ENCODE measurements around the gene FBXO47. TPM values are rescaled to one million over a fixed set of nuclear protein-coding genes. Genes with fewer than 3 reads are reported as not detected.

Gene FBXO47
- total and polyA plus RNA-seq, 10 of the 15 experiments (the other 5 are each of a cell fraction or from before 2014, with no cell fraction given), result 0.04 to 0.06 (median 0.06) TPM; not detected in 7

DNA sequence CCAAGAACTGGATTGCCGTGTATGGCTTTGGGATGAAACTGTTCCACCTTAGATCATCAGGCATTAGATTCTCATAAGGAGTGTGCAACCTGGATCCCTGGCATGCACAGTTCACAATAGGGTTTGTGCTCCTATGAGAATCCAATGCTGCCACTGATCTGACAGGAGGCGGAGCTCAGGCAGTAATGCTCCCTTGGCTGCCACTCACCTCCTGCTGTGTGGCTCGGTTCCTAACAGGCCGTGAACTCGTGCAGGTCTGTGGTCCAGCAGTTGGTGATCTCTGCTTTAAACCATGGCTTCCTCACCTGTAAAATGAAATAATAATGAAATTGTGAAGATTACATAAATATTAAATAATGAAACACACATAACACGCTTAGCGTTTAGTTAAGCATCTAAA is 45.5 kb upstream of the FBXO47 start (continued):
- TF ChIP-seq, protein P1, sequence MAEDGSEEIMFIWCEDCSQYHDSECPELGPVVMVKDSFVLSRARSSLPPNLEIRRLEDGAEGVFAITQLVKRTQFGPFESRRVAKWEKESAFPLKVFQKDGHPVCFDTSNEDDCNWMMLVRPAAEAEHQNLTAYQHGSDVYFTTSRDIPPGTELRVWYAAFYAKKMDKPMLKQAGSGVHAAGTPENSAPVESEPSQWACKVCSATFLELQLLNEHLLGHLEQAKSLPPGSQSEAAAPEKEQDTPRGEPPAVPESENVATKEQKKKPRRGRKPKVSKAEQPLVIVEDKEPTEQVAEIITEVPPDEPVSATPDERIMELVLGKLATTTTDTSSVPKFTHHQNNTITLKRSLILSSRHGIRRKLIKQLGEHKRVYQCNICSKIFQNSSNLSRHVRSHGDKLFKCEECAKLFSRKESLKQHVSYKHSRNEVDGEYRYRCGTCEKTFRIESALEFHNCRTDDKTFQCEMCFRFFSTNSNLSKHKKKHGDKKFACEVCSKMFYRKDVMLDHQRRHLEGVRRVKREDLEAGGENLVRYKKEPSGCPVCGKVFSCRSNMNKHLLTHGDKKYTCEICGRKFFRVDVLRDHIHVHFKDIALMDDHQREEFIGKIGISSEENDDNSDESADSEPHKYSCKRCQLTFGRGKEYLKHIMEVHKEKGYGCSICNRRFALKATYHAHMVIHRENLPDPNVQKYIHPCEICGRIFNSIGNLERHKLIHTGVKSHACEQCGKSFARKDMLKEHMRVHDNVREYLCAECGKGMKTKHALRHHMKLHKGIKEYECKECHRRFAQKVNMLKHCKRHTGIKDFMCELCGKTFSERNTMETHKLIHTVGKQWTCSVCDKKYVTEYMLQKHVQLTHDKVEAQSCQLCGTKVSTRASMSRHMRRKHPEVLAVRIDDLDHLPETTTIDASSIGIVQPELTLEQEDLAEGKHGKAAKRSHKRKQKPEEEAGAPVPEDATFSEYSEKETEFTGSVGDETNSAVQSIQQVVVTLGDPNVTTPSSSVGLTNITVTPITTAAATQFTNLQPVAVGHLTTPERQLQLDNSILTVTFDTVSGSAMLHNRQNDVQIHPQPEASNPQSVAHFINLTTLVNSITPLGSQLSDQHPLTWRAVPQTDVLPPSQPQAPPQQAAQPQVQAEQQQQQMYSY (CRISPR knock-in tag; IDR thresholded peaks at IDR 0.05), result no peak

DNA sequence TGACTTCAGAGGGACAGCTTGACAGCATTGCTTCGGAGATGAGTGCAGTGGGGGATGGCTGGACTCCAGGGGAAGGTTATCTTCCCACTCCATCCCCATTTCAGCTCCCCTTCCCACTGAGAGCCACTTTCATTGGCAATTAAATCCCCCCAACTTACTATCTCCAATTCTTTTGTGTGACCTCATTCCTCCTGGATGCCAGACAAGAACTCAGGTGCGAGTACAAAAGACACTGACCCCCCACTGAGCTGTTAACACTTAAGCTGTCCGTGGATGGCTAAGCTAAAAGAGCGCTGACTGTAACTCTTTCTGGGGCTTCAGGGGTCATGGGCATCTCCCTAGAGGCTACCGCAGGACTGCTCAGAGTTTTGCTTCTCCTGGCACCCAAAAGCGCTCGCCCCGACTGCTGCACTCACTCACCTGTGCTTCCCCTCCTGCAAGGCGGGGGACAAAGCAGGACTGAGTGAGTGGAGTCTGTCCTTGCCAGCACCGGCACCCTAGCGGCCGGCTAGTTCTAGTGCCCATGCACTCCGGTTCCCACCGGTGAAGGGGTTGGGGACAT is 44.8 kb upstream of the FBXO47 start:
- intact Hi-C loops (cut with micrococcal nuclease; ENCODE audit: unreplicated experiment), result no loop called here
- no peak overlapping the region for H3K4me2 ChIP-seq (ENCODE audit: control insufficient read depth, insufficient read depth)
- no peaks in the 10 kb centered on the region for H3K27me3 ChIP-seq (replicated peaks in 1 of 2; ENCODE audit: control insufficient read depth in 2 of 2, insufficient read depth in 2 of 2, low read length in 1 of 2)
- H3K79me2 ChIP-seq (ENCODE audit: control insufficient read depth, insufficient read depth, low read length), result no peaks in the 10 kb centered on the region
- no peak overlapping the region for H3K27ac ChIP-seq (ENCODE audit: control insufficient read depth, insufficient read depth)
- no peaks in the 10 kb centered on the region for H3K4me1 ChIP-seq (ENCODE audit: control insufficient read depth, insufficient read depth, low read length)
- H3K9ac ChIP-seq (ENCODE audit: control insufficient read depth, insufficient read depth, low read length), result no peak overlapping the region
- in situ Hi-C loops (cut with MboI), result no loop called here
- no peak overlapping the region for H3K4me3 ChIP-seq
- CTCF ChIA-PET, result interaction anchor here (0.6 kb wide), 1 partner anchor 322 kb away, joined by 3 read pairs; no protein-coding TSS in a partner anchor
- POLR2A ChIA-PET, result no interaction called here
- ATAC-seq (no peak), DNase-seq (ENCODE audit: low read depth, low spot score) (no peak), FAIRE-seq (no peak)
- SMC1A ChIA-PET (ENCODE audit: uncharacterized antibody, unreplicated experiment), result interaction anchor here (1.0 kb wide), 1 partner anchor 100 kb away, joined by 3 read pairs; no protein-coding TSS in a partner anchor
- no peaks in the 10 kb centered on the region for H3K9me3 ChIP-seq (replicated peaks; ENCODE audit: control insufficient read depth, insufficient read depth, low read length)
- no TSS peak for BruUV-seq (replicated peaks)
- no peaks in the 10 kb centered on the region for H4K20me1 ChIP-seq (ENCODE audit: control insufficient read depth, insufficient read depth)
- RAD21 ChIA-PET (ENCODE audit: unreplicated experiment), result no interaction called here
- H2AFZ ChIP-seq (ENCODE audit: control insufficient read depth, low read depth, low read length), result no peak overlapping the region
- H3K36me3 ChIP-seq (ENCODE audit: control insufficient read depth in 2 of 2, insufficient read depth in 2 of 2, low read length in 1 of 2), result no peaks in the 10 kb centered on the region
- TF ChIP-seq ESRRA (IDR thresholded peaks at IDR 0.05; ENCODE audit: low read length), result no peak
- TF ChIP-seq TARDBP (IDR thresholded peaks at IDR 0.05; ENCODE audit: borderline replicate concordance), result no peak
- no peak for TF ChIP-seq HDAC6 (IDR thresholded peaks at IDR 0.05; ENCODE audit: unreplicated experiment)
- TF ChIP-seq, protein P2, sequence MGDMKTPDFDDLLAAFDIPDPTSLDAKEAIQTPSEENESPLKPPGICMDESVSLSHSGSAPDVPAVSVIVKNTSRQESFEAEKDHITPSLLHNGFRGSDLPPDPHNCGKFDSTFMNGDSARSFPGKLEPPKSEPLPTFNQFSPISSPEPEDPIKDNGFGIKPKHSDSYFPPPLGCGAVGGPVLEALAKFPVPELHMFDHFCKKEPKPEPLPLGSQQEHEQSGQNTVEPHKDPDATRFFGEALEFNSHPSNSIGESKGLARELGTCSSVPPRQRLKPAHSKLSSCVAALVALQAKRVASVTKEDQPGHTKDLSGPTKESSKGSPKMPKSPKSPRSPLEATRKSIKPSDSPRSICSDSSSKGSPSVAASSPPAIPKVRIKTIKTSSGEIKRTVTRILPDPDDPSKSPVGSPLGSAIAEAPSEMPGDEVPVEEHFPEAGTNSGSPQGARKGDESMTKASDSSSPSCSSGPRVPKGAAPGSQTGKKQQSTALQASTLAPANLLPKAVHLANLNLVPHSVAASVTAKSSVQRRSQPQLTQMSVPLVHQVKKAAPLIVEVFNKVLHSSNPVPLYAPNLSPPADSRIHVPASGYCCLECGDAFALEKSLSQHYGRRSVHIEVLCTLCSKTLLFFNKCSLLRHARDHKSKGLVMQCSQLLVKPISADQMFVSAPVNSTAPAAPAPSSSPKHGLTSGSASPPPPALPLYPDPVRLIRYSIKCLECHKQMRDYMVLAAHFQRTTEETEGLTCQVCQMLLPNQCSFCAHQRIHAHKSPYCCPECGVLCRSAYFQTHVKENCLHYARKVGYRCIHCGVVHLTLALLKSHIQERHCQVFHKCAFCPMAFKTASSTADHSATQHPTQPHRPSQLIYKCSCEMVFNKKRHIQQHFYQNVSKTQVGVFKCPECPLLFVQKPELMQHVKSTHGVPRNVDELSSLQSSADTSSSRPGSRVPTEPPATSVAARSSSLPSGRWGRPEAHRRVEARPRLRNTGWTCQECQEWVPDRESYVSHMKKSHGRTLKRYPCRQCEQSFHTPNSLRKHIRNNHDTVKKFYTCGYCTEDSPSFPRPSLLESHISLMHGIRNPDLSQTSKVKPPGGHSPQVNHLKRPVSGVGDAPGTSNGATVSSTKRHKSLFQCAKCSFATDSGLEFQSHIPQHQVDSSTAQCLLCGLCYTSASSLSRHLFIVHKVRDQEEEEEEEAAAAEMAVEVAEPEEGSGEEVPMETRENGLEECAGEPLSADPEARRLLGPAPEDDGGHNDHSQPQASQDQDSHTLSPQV (IDR thresholded peaks at IDR 0.05), result no peak
- TF ChIP-seq SIX5 (IDR thresholded peaks at IDR 0.05; ENCODE audit: low read depth, low read length, severe bottlenecking), result no peak
- no peak for TF ChIP-seq SP1 (IDR thresholded peaks at IDR 0.05; ENCODE audit: low read depth, low read length)
- WGBS (ENCODE audit: insufficient coverage, insufficient replicate concordance, low lambda C conversion rate, missing lambda C conversion rate), result 63% methylated on average over 14 of the region's 14 CpGs
